IMR-90 (cell line): ENCODE data around the gene FCHO1. TPM values are rescaled to one million over a fixed set of nuclear protein-coding genes. Genes with fewer than 3 reads are reported as not detected.

ENCODE experiments used
- ATAC-seq: fragments of 200-7000 bp; cut with Tn5 transposase; 2 replicates; pipeline ENCODE4 v1.9.1; 2020; ENCODE audit warnings: low read depth, mild to moderate bottlenecking, moderate library complexity
- BruUV-seq: library from RNA; stranded (reverse); fragments of 400-500 nt; replicated peaks from 2 replicates; lab custom pipeline; 2021; lab: Mats Ljungman, UMichigan
- CTCF ChIA-PET: fragments of 300-600 bp; formaldehyde crosslinking; extraction: SDS; loops from one replicate; lab custom pipeline; 2021; ENCODE audit warnings: antibody characterized with exemption; lab: Yijun Ruan, JAX
- POLR2A ChIA-PET: fragments of 300-600 bp; sonication (Branson Sonifier 250); formaldehyde crosslinking; loops from one replicate; lab custom pipeline; 2022; ENCODE audit warnings: antibody characterized with exemption; ENCODE audit not compliant: unreplicated experiment; lab: Charles Lee
- DNase-seq: peaks from one replicate; pipeline ENCODE4 v3.0.0; 2013
- H2AFZ ChIP-seq: replicated peaks from 2 replicates; pipeline ENCODE3; 2013; ENCODE audit warnings: low read length, mild to moderate bottlenecking; ENCODE audit not compliant: poor library complexity
- H2AK5ac ChIP-seq: 2 replicates; pipeline ENCODE4 v1.6.1; 2013; ENCODE audit warnings: low read depth, low read length, inconsistent platforms
- H2AK9ac ChIP-seq: replicated peaks from 2 replicates; pipeline ENCODE3; 2013; ENCODE audit warnings: mild to moderate bottlenecking, low read depth, low read length, moderate library complexity; ENCODE audit not compliant: poor library complexity
- H2BK120ac ChIP-seq: 2 replicates; pipeline ENCODE4 v1.6.1; 2013; ENCODE audit warnings: low read depth, low read length, inconsistent platforms
- H2BK15ac ChIP-seq: 3 replicates; pipeline ENCODE4 v1.6.1; 2013; ENCODE audit warnings: low read depth, low read length, inconsistent platforms
- H2BK20ac ChIP-seq: 2 replicates; pipeline ENCODE4 v1.6.1; 2013; ENCODE audit warnings: low read depth, mild to moderate bottlenecking, inconsistent platforms, low read length, moderate library complexity
- H2BK5ac ChIP-seq: 2 replicates; pipeline ENCODE4 v1.6.1; 2013; ENCODE audit warnings: mild to moderate bottlenecking, low read depth, low read length, inconsistent platforms; ENCODE audit not compliant: poor library complexity, severe bottlenecking
- H3K14ac ChIP-seq: replicated peaks from 2 replicates; pipeline ENCODE4 v1.6.1; 2013; ENCODE audit warnings: low read depth, low read length, inconsistent platforms
- H3K18ac ChIP-seq: 2 replicates; pipeline ENCODE4 v1.6.1; 2013; ENCODE audit warnings: low read depth, low read length, control low read depth
- H3K23ac ChIP-seq: 2 replicates; pipeline ENCODE4 v1.6.1; 2013; ENCODE audit warnings: low read depth, low read length, inconsistent platforms
- H3K27ac ChIP-seq: 2 replicates; pipeline ENCODE4 v1.5.1; 2013; ENCODE audit warnings: mild to moderate bottlenecking, control low read depth, low read length; ENCODE audit not compliant: insufficient read depth
- H3K27me3 ChIP-seq: 2 replicates; pipeline ENCODE4 v1.6.1; 2013; ENCODE audit warnings: low read length; ENCODE audit not compliant: control insufficient read depth, insufficient read depth
- H3K36me3 ChIP-seq: 2 replicates; pipeline ENCODE4 v1.6.1; 2013; ENCODE audit warnings: low read length, mixed read lengths; ENCODE audit not compliant: control insufficient read depth, insufficient read depth
- H3K4ac ChIP-seq: 2 replicates; pipeline ENCODE4 v1.6.1; 2013; ENCODE audit warnings: low read depth, low read length, inconsistent platforms
- H3K4me1 ChIP-seq: 2 replicates; pipeline ENCODE4 v1.6.1; 2013; ENCODE audit warnings: low read length, mixed read lengths; ENCODE audit not compliant: control insufficient read depth, insufficient read depth
- H3K4me2 ChIP-seq: 2 replicates; pipeline ENCODE4 v1.6.1; 2013; ENCODE audit warnings: low read depth, mild to moderate bottlenecking, control low read depth, low read length, moderate library complexity
- H3K4me3 ChIP-seq: 2 replicates; pipeline ENCODE4 v1.5.1; 2013; ENCODE audit warnings: low read depth, mild to moderate bottlenecking, control low read depth, low read length, moderate library complexity; ENCODE audit not compliant: insufficient read depth
- H3K56ac ChIP-seq: 2 replicates; pipeline ENCODE4 v1.6.1; 2013; ENCODE audit warnings: low read length, inconsistent platforms; ENCODE audit not compliant: insufficient read depth; ENCODE audit errors: extremely low read depth
- H3K79me1 ChIP-seq, 2 experiments: 2 replicates each; pipeline ENCODE4 v1.6.1; 2013; ENCODE audit warnings: low read length in 2 of 2, inconsistent platforms in 1 of 2, low read depth in 1 of 2
- H3K9ac ChIP-seq: 2 replicates; pipeline ENCODE4 v1.6.1; 2013; ENCODE audit warnings: low read depth, low read length, control low read depth
- H3K9me1 ChIP-seq: 2 replicates; pipeline ENCODE4 v1.6.1; 2013; ENCODE audit warnings: low read length, inconsistent platforms; ENCODE audit not compliant: insufficient read depth
- H3K9me3 ChIP-seq: 2 replicates; pipeline ENCODE4 v1.6.1; 2013; ENCODE audit warnings: low read length; ENCODE audit not compliant: control insufficient read depth, insufficient read depth
- H4K20me1 ChIP-seq: 2 replicates; pipeline ENCODE4 v1.6.1; 2013; ENCODE audit warnings: low read length, inconsistent platforms; ENCODE audit not compliant: insufficient read depth
- H4K5ac ChIP-seq: 2 replicates; pipeline ENCODE4 v1.6.1; 2013; ENCODE audit warnings: mild to moderate bottlenecking, low read depth, low read length, control low read depth
- H4K8ac ChIP-seq, 2 experiments: 2 replicates each; pipeline ENCODE4 v1.6.1; 2013; ENCODE audit warnings: low read depth in 2 of 2, low read length in 2 of 2, control low read depth in 1 of 2, inconsistent platforms in 1 of 2
- H4K91ac ChIP-seq: 2 replicates; pipeline ENCODE4 v1.6.1; 2013; ENCODE audit warnings: low read depth, low read length, inconsistent platforms; ENCODE audit not compliant: insufficient read depth
- BHLHE40 ChIP-seq: fragments of 150-350 bp; IDR thresholded peaks from 2 replicates; pipeline ENCODE4 v1.6.1; 2016; ENCODE audit warnings: mild to moderate bottlenecking, low read depth, low read length
- CEBPB ChIP-seq: IDR thresholded peaks from 2 replicates; pipeline ENCODE4 v1.6.1; 2012; ENCODE audit warnings: low read depth, low read length, improper control_type of control experiment
- CHD1 ChIP-seq: IDR thresholded peaks from 2 replicates; pipeline ENCODE4 v1.6.1; 2012; ENCODE audit warnings: low read depth, low read length, improper control_type of control experiment
- MAFK ChIP-seq: IDR thresholded peaks from 2 replicates; pipeline ENCODE4 v1.6.1; 2012; ENCODE audit warnings: low read depth, low read length, improper control_type of control experiment
- MAZ ChIP-seq: IDR thresholded peaks from 2 replicates; pipeline ENCODE4 v1.6.1; 2012; ENCODE audit warnings: low read depth, mild to moderate bottlenecking, low read length, improper control_type of control experiment, moderate library complexity, borderline replicate concordance
- MXI1 ChIP-seq: IDR thresholded peaks from 2 replicates; pipeline ENCODE4 v1.6.1; 2012; ENCODE audit warnings: low read depth, mild to moderate bottlenecking, low read length, moderate library complexity, borderline replicate concordance
- POLR2A ChIP-seq: IDR thresholded peaks from 2 replicates; pipeline ENCODE4 v1.6.1; 2012; ENCODE audit warnings: mild to moderate bottlenecking, low read depth, low read length
- WGBS, 2 experiments: methylation state at CpG; one replicate each; pipeline versions ENCODE4 v1.1.5 to v1.1.7; 2013; ENCODE audit warnings: missing lambda C conversion rate in 2 of 2; ENCODE audit not compliant: insufficient read length in 1 of 2; ENCODE audit errors: extremely low coverage in 2 of 2; 5-methylcytosine and 5-hydroxymethylcytosine counted together
- dilution Hi-C: fragments of 300-500 bp; cut with HindIII; formaldehyde crosslinking; loops from one replicate; pipeline ENCODE4 v1.14.3; 2018; ENCODE audit warnings: low sequenced_read_pairs; ENCODE audit not compliant: unreplicated experiment
- in situ Hi-C: fragments of 300-500 bp; cut with MboI; formaldehyde crosslinking; loops from 3 replicates; pipeline ENCODE4 v1.14.3; 2019; ENCODE audit warnings: low sequenced_read_pairs, inconsistent platforms, mixed read lengths
- intact Hi-C: fragments of 100-400 bp; cut with micrococcal nuclease; formaldehyde crosslinking; loops from 2 replicates; pipeline ENCODE4 v1.10.0; 2022
- polyA plus RNA-seq, 3 experiments: library from polyadenylated mRNA; depleted of rRNA; stranded (reverse); fragments of >200 nt; gene quantifications; 2 replicates each; pipeline ENCODE4 v1.2.3, GENCODE V29; 2012; ENCODE audit warnings: low replicate concordance in 1 of 3
- total RNA-seq: library from RNA; depleted of rRNA; stranded (reverse); fragments of >200 nt; gene quantifications from 2 replicates; pipeline ENCODE4 v1.2.3, GENCODE V29; 2012

Gene FCHO1
- total and polyA plus RNA-seq, 2 of the 4 experiments (the other 2 are of a cell fraction) = 0.18 to 1.0 TPM

GRCh38 chr19:17790059-17790780 is 38.9 kb downstream of the FCHO1 start:
- no peaks in the 10 kb centered on the region for H3K4me1 ChIP-seq
- no peaks in the 10 kb centered on the region for H3K36me3 ChIP-seq
- H3K23ac ChIP-seq = no peak overlapping the region
- H2BK15ac ChIP-seq = no peak overlapping the region
- H3K9me3 ChIP-seq = peaks cover 3% of the 10 kb centered on the region; the same call in 1 of the 2 replicates
- H4K5ac ChIP-seq = no peak overlapping the region
- TF ChIP-seq MAZ = no peak
- no peak for TF ChIP-seq POLR2A
- TF ChIP-seq MAFK = no peak
- no peak for TF ChIP-seq CEBPB
- TF ChIP-seq MXI1 = no peak
- TF ChIP-seq BHLHE40 = no peak
- TF ChIP-seq CHD1 = no peak
- in situ Hi-C loops = no loop called here
- intact Hi-C loops = no loop called here
- H3K4me2 ChIP-seq = no peak overlapping the region
- no peak overlapping the region for H2BK5ac ChIP-seq
- H3K79me1 ChIP-seq = no peaks in the 10 kb centered on the region
- no peak overlapping the region for H2AK5ac ChIP-seq
- no peaks in the 10 kb centered on the region for H4K20me1 ChIP-seq
- no peak overlapping the region for H4K91ac ChIP-seq
- H2AK9ac ChIP-seq = no peak overlapping the region
- H2BK20ac ChIP-seq = no peak overlapping the region
- H3K9me1 ChIP-seq = no peaks in the 10 kb centered on the region
- WGBS, 2 experiments = no CpG with 5 or more reads among the region's 6 CpGs
- dilution Hi-C loops = no loop called here
- no peak overlapping the region for H3K14ac ChIP-seq
- H3K4me3 ChIP-seq = no peak overlapping the region
- H3K27ac ChIP-seq = no peak overlapping the region
- no peak overlapping the region for H3K56ac ChIP-seq
- CTCF ChIA-PET = no interaction called here
- no peak overlapping the region for H3K4ac ChIP-seq
- H3K27me3 ChIP-seq = peaks cover 29% of the 10 kb centered on the region
- no peak overlapping the region for H2AFZ ChIP-seq
- H3K9ac ChIP-seq = no peak overlapping the region
- BruUV-seq = no TSS peak
- H4K8ac ChIP-seq = no peak overlapping the region
- no peak for ATAC-seq
- POLR2A ChIA-PET = no interaction called here
- no peak overlapping the region for H3K18ac ChIP-seq
- DNase-seq = no peak
- H2BK120ac ChIP-seq = no peak overlapping the region
